GM12878 (cell line): ENCODE data around the gene MAZ. TPM values are rescaled to one million over a fixed set of nuclear protein-coding genes. Genes with fewer than 3 reads are reported as not detected.
A peak's percentile ranks its signal among the peaks of the same experiment; 100 is the strongest.

Experiments used
- ATAC-seq: fragments of 200-7000 bp; cut with Tn5 transposase; 3 replicates; pipeline ENCODE4 v1.9.1; 2020; ENCODE audit warnings: mild to moderate bottlenecking, moderate library complexity
- BruUV-seq: library from RNA; stranded (reverse); fragments of 400-500 nt; replicated peaks from 2 replicates; lab custom pipeline; 2021; lab: Mats Ljungman, UMichigan
- CTCF ChIA-PET: fragments of 300-600 bp; sonication (Branson Sonifier 250); formaldehyde crosslinking; extraction: SDS; loops from one replicate; lab custom pipeline; 2021; ENCODE audit warnings: inconsistent platforms; lab: Yijun Ruan, JAX
- POLR2A ChIA-PET: fragments of 350-600 bp; formaldehyde crosslinking; extraction: SDS; loops from one replicate; lab custom pipeline; 2021; ENCODE audit warnings: inconsistent platforms; lab: Charles Lee
- RAD21 ChIA-PET: fragments of 300-600 bp; sonication (Branson Sonifier 250); formaldehyde crosslinking; loops from one replicate; lab custom pipeline; 2023; ENCODE audit warnings: antibody characterized with exemption; ENCODE audit not compliant: unreplicated experiment; lab: Charles Lee
- SMC1A ChIA-PET: fragments of 300-600 bp; sonication (Branson Sonifier 250); formaldehyde crosslinking; loops from one replicate; lab custom pipeline; 2023; ENCODE audit not compliant: unreplicated experiment, uncharacterized antibody; lab: Charles Lee
- DNase-seq: peaks from one replicate; pipeline ENCODE4 v3.0.0-alpha.2; 2011; ENCODE audit warnings: low read depth, low spot score
- FAIRE-seq: peaks from 3 replicates; lab custom pipeline; 2011; peaks lifted over from hg19 to GRCh38; lab: Jason Lieb, UNC
- H2AFZ ChIP-seq: 2 replicates; pipeline ENCODE4 v1.6.0; 2011; ENCODE audit warnings: low read depth, low read length, control low read depth; ENCODE audit not compliant: control insufficient read depth
- H3K27ac ChIP-seq: 2 replicates; pipeline ENCODE4 v1.5.1; 2011; ENCODE audit warnings: control low read depth; ENCODE audit not compliant: control insufficient read depth, insufficient read depth
- H3K27me3 ChIP-seq, 2 experiments: replicated peaks in 1 of 2; 2 replicates each; pipeline versions ENCODE4 v1.6.0 to v1.6.1; 2011; ENCODE audit warnings: low read length in 1 of 2; ENCODE audit not compliant: control insufficient read depth in 2 of 2, insufficient read depth in 2 of 2
- H3K36me3 ChIP-seq, 2 experiments: 2 replicates each; pipeline ENCODE4 v1.5.1; 2011; ENCODE audit warnings: low read length in 1 of 2; ENCODE audit not compliant: control insufficient read depth in 2 of 2, insufficient read depth in 2 of 2
- H3K4me1 ChIP-seq: 2 replicates; pipeline ENCODE4 v1.6.1; 2011; ENCODE audit warnings: mild to moderate bottlenecking, low read length, moderate library complexity, mixed read lengths; ENCODE audit not compliant: control insufficient read depth, insufficient read depth
- H3K4me2 ChIP-seq: 2 replicates; pipeline ENCODE4 v1.6.0; 2011; ENCODE audit warnings: control low read depth; ENCODE audit not compliant: control insufficient read depth, insufficient read depth
- H3K4me3 ChIP-seq: fragments of 200-600 bp; sonication (generic); 2 replicates; pipeline ENCODE4 v1.5.1; 2016
- H3K79me2 ChIP-seq: 2 replicates; pipeline ENCODE4 v1.6.0; 2011; ENCODE audit warnings: low read length; ENCODE audit not compliant: control insufficient read depth, insufficient read depth
- H3K9ac ChIP-seq: 2 replicates; pipeline ENCODE4 v1.8.0; 2011; ENCODE audit warnings: low read length, control low read depth, mixed read lengths; ENCODE audit not compliant: control insufficient read depth, insufficient read depth
- H3K9me3 ChIP-seq: replicated peaks from 3 replicates; pipeline ENCODE4 v1.5.1; 2011; ENCODE audit warnings: mild to moderate bottlenecking, low read length; ENCODE audit not compliant: control insufficient read depth, insufficient read depth
- H4K20me1 ChIP-seq: 2 replicates; pipeline ENCODE4 v1.6.0; 2011; ENCODE audit not compliant: control insufficient read depth, insufficient read depth
- BACH1 ChIP-seq: fragments of 450-650 bp; IDR thresholded peaks from 2 replicates; pipeline ENCODE4 v1.6.1; 2017; ENCODE audit warnings: mild to moderate bottlenecking, borderline replicate concordance
- BHLHE40 ChIP-seq, 2 experiments: fragments of 450-650 bp in 1 of 2; IDR thresholded peaks; 2 replicates each; pipeline ENCODE4 v1.6.1; 2011 to 2017; ENCODE audit warnings: low read depth in 2 of 2, borderline replicate concordance in 1 of 2, improper control_type of control experiment in 1 of 2, low read length in 1 of 2, mild to moderate bottlenecking in 1 of 2
- EGR1 ChIP-seq, 2 experiments: IDR thresholded peaks; 1 replicate in 1 of 2; 2 replicates in 1 of 2; pipeline ENCODE4 v1.6.1; 2011 to 2012; ENCODE audit warnings: low read depth in 2 of 2, low read length in 2 of 2, borderline replicate concordance in 1 of 2, mild to moderate bottlenecking in 1 of 2, moderate library complexity in 1 of 2
- EP300 ChIP-seq, 2 experiments: fragments of 150-350 bp in 1 of 2; IDR thresholded peaks; 2 replicates each; pipeline ENCODE4 v1.6.1; 2011 to 2012; ENCODE audit warnings: low read depth in 2 of 2, low read length in 2 of 2, borderline replicate concordance in 1 of 2, improper control_type of control experiment in 1 of 2, inconsistent platforms in 1 of 2; ENCODE audit not compliant: control insufficient read depth in 1 of 2
- MEF2A ChIP-seq: IDR thresholded peaks from 2 replicates; pipeline ENCODE4 v1.6.1; 2011; ENCODE audit warnings: low read depth, mild to moderate bottlenecking, low read length, moderate library complexity; ENCODE audit not compliant: insufficient read depth
- NR2C1 ChIP-seq: fragments of 450-650 bp; IDR thresholded peaks from 2 replicates; pipeline ENCODE4 v1.6.1; 2017; ENCODE audit warnings: antibody characterized with exemption, mild to moderate bottlenecking, moderate library complexity
- SPI1 ChIP-seq: IDR thresholded peaks from 2 replicates; pipeline ENCODE4 v1.6.1; 2011; ENCODE audit warnings: low read depth, mild to moderate bottlenecking, low read length, moderate library complexity, borderline replicate concordance; ENCODE audit not compliant: insufficient read depth
- TBL1XR1 ChIP-seq: IDR thresholded peaks from 2 replicates; pipeline ENCODE4 v1.6.1; 2012; ENCODE audit warnings: low read depth, low read length, improper control_type of control experiment
- ZNF217 ChIP-seq: fragments of 450-650 bp; IDR thresholded peaks from 2 replicates; pipeline ENCODE4 v1.6.1; 2017; ENCODE audit warnings: antibody characterized with exemption, mild to moderate bottlenecking
- whole genome bisulfite sequencing: methylation state at CpG from one replicate; pipeline ENCODE4 v1.1.6; 2016; ENCODE audit warnings: low lambda C conversion rate; ENCODE audit not compliant: insufficient replicate concordance, insufficient coverage; ENCODE audit errors: missing lambda C conversion rate; 5-methylcytosine and 5-hydroxymethylcytosine counted together
- in situ Hi-C: fragments of 300-500 bp; cut with MboI; formaldehyde crosslinking; loops from 9 replicates; pipeline ENCODE4 v1.14.3; 2018; ENCODE audit warnings: mixed read lengths
- intact Hi-C: fragments of 100-400 bp; cut with micrococcal nuclease; formaldehyde crosslinking; loops from one replicate; pipeline ENCODE4 v1.14.2; 2022; ENCODE audit not compliant: unreplicated experiment
- polyA plus RNA-seq, 11 experiments: library from polyadenylated mRNA; depleted of rRNA in 4 of 11; unstranded in 6 of 11; stranded (reverse) in 5 of 11; fragments of >200 nt; fragmentation: Nextera tagmentation in 4 of 11; fragmentation: Illumina TruSeq in 1 of 11; extraction: Ambion mirVana in 4 of 11; extraction: Trizol in 1 of 11; gene quantifications; 1 replicate in 1 of 11; 2 replicates in 10 of 11; pipeline versions ENCODE4 v1.2.1 to v1.2.3, GENCODE V29; 2011 to 2016; ENCODE audit warnings: inconsistent platforms in 2 of 11, missing spikeins in 2 of 11, low read depth in 1 of 11
- total RNA-seq, 4 experiments: library from RNA; depleted of rRNA in 3 of 4; stranded (reverse); fragments of >200 nt in 3 of 4; fragmentation: Illumina TruSeq in 1 of 4; extraction: Trizol in 1 of 4; gene quantifications; 2 replicates each; pipeline versions ENCODE4 v1.2.1 to v1.2.3, GENCODE V29; 2013 to 2021
- TF ChIP-seq, protein P1 (sequence below): fragments of 450-650 bp; IDR thresholded peaks from 2 replicates; pipeline ENCODE4 v1.6.1; 2017; ENCODE audit warnings: mild to moderate bottlenecking
- TF ChIP-seq, protein P2 (sequence below): fragments of 450-650 bp; IDR thresholded peaks from 2 replicates; pipeline ENCODE4 v1.6.1; 2017; ENCODE audit warnings: low read depth, mild to moderate bottlenecking, moderate library complexity
- TF ChIP-seq, protein P3 (sequence below): fragments of 450-650 bp; conservative IDR thresholded peaks from 2 replicates; pipeline ENCODE4 v1.6.1; 2017; ENCODE audit warnings: mild to moderate bottlenecking, moderate library complexity
- TF ChIP-seq, protein P4 (sequence below): IDR thresholded peaks from 2 replicates; pipeline ENCODE4 v1.6.1; 2012; ENCODE audit warnings: low read depth, low read length, improper control_type of control experiment

The MAZ gene
- total and polyA plus RNA-seq, 10 of the 15 experiments (the other 5 are each of a cell fraction or from before 2014, with no cell fraction given): 23.9 to 309 (median 116) TPM

DNA sequence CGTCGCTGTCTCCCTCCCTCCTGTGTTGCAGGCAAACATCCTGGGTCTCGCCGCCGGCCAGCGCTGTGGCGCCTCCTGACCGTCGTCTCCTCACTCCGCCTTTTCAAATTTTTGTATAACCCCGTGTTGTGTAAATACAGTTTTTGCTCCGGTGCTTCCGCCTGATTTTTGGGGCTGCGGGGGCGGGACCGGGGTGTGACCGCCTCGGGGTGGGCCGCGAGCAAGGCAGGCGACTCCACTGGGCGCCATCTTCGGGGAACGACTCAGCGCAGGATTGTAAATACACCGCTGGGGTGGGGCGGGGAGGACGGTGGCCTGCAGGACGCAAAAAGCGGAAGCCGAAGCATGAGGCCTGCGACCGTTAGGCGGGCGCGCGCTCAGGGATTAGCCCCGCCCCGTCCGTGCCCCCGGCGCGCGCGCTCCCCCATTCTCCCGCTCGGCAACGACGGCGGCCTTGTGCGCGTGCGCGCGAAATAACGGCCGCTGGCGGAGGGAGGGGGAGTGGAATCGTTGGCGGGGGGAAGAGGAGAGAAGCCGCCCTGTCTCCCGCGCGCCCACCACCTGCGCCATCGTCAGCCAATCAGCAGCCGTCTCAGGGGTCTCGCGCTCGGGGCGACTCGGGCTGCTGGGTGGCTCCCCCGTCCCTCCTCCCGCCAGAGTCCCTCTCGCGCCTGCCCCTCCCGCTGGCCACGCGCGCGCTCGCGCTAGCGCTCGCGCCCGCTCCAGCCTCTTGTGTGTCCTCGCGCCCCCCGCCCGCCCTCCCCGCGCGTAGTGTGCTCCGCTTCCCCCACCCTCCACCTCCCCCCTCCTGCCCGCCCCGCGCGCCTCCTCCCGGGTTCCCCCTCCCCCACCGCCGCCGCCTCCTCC lies 864 bp upstream of the MAZ start:
- DNase-seq (peak; percentile 76), FAIRE-seq (peak; percentile 88), ATAC-seq (peak; percentile 78)
- peaks cover 22% of the 10 kb centered on the region for H3K4me1 ChIP-seq
- H3K27ac ChIP-seq: peak overlapping the region; percentile 91
- no peaks in the 10 kb centered on the region for H3K27me3 ChIP-seq
- WGBS: under 1% methylated on average over 59 of the region's 103 CpGs
- no TSS peak for BruUV-seq
- H3K4me2 ChIP-seq: peak overlapping the region; percentile 85
- H3K36me3 ChIP-seq: peaks cover 24 to 28% of the 10 kb centered on the region in 2 experiments
- no peaks in the 10 kb centered on the region for H4K20me1 ChIP-seq
- ChIA-PET RAD21 (interaction anchor here (1.0 to 1.4 kb wide), 2 partner anchors 11 to 52 kb away, joined by 5 read pairs; partner anchors contain the start of gene PAGR1), SMC1A (interaction anchor here (0.8 to 4.6 kb wide), 5 partner anchors 10 to 82 kb away, joined by 3 to 38 read pairs (median 5); partner anchors contain the start of genes KIF22 and PAGR1), CTCF (interaction anchor here (0.7 to 2.9 kb wide), 4 partner anchors 11 to 74 kb away, joined by 3 to 24 read pairs (median 8); partner anchors contain the start of genes KIF22 and PAGR1), POLR2A (interaction anchor here (1.3 to 4.0 kb wide), 4 partner anchors 10 to 51 kb away, joined by 6 to 40 read pairs (median 10); partner anchors contain the start of genes MVP and PAGR1)
- intact Hi-C loops: loop anchor here (1.0 to 5.0 kb wide), 2 partner anchors 15 to 103 kb away; partner anchors contain the start of gene KIF22
- in situ Hi-C loops: no loop called here
- H3K79me2 ChIP-seq: peaks cover 32% of the 10 kb centered on the region
- H3K9ac ChIP-seq: peak overlapping the region; percentile 92
- peak overlapping the region; percentile 73 for H3K4me3 ChIP-seq
- H2AFZ ChIP-seq: peak overlapping the region; percentile 61
- H3K9me3 ChIP-seq: no peaks in the 10 kb centered on the region
- TF ChIP-seq, protein P1, sequence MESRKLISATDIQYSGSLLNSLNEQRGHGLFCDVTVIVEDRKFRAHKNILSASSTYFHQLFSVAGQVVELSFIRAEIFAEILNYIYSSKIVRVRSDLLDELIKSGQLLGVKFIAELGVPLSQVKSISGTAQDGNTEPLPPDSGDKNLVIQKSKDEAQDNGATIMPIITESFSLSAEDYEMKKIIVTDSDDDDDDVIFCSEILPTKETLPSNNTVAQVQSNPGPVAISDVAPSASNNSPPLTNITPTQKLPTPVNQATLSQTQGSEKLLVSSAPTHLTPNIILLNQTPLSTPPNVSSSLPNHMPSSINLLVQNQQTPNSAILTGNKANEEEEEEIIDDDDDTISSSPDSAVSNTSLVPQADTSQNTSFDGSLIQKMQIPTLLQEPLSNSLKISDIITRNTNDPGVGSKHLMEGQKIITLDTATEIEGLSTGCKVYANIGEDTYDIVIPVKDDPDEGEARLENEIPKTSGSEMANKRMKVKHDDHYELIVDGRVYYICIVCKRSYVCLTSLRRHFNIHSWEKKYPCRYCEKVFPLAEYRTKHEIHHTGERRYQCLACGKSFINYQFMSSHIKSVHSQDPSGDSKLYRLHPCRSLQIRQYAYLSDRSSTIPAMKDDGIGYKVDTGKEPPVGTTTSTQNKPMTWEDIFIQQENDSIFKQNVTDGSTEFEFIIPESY: no peak
- TF ChIP-seq ZNF217 (no peak), EGR1 (IDR thresholded peaks at IDR 0.05; ENCODE audit: borderline replicate concordance in 1 of 2, low read depth in 2 of 2, low read length in 2 of 2) (peak in 1 of 2 experiments; percentile 95; a peak in 2 of 3 replicates), BHLHE40 (IDR thresholded peaks at IDR 0.05; ENCODE audit: borderline replicate concordance in 1 of 2, low read depth in 2 of 2, low read length in 1 of 2) (peak; percentile 57 to 86; a peak in 3 of 4 replicates), BACH1 (peak; percentile 76), MEF2A (peak; percentile 75; the same call in 1 of the 2 replicates), SPI1 (peak; percentile 70), EP300 (IDR thresholded peaks at IDR 0.05; ENCODE audit: borderline replicate concordance in 1 of 2, control insufficient read depth in 1 of 2, low read depth in 2 of 2, low read length in 2 of 2) (peak; percentile 46 to 79; a peak in 2 of 4 replicates), TBL1XR1 (peak; percentile 56; the same call in 1 of the 2 replicates), NR2C1 (peak; percentile 21; the same call in 1 of the 2 replicates)
- TF ChIP-seq, protein P2, sequence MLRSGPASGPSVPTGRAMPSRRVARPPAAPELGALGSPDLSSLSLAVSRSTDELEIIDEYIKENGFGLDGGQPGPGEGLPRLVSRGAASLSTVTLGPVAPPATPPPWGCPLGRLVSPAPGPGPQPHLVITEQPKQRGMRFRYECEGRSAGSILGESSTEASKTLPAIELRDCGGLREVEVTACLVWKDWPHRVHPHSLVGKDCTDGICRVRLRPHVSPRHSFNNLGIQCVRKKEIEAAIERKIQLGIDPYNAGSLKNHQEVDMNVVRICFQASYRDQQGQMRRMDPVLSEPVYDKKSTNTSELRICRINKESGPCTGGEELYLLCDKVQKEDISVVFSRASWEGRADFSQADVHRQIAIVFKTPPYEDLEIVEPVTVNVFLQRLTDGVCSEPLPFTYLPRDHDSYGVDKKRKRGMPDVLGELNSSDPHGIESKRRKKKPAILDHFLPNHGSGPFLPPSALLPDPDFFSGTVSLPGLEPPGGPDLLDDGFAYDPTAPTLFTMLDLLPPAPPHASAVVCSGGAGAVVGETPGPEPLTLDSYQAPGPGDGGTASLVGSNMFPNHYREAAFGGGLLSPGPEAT: peak; percentile 93
- TF ChIP-seq, protein P3, sequence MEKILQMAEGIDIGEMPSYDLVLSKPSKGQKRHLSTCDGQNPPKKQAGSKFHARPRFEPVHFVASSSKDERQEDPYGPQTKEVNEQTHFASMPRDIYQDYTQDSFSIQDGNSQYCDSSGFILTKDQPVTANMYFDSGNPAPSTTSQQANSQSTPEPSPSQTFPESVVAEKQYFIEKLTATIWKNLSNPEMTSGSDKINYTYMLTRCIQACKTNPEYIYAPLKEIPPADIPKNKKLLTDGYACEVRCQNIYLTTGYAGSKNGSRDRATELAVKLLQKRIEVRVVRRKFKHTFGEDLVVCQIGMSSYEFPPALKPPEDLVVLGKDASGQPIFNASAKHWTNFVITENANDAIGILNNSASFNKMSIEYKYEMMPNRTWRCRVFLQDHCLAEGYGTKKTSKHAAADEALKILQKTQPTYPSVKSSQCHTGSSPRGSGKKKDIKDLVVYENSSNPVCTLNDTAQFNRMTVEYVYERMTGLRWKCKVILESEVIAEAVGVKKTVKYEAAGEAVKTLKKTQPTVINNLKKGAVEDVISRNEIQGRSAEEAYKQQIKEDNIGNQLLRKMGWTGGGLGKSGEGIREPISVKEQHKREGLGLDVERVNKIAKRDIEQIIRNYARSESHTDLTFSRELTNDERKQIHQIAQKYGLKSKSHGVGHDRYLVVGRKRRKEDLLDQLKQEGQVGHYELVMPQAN: peak; percentile 56; the same call in 1 of the 2 replicates
- TF ChIP-seq, protein P4, sequence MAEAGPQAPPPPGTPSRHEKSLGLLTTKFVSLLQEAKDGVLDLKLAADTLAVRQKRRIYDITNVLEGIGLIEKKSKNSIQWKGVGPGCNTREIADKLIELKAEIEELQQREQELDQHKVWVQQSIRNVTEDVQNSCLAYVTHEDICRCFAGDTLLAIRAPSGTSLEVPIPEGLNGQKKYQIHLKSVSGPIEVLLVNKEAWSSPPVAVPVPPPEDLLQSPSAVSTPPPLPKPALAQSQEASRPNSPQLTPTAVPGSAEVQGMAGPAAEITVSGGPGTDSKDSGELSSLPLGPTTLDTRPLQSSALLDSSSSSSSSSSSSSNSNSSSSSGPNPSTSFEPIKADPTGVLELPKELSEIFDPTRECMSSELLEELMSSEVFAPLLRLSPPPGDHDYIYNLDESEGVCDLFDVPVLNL: peak; percentile 56; the same call in 1 of the 2 replicates
